NCI-H345 (cell line): ENCODE measurements around the gene VKORC1L1.
A peak's percentile ranks its signal among the peaks of the same experiment; 100 is the strongest.
"Not testable (repeated sequence)": the region's sequence is repeated elsewhere in the genome, so short reads cannot be mapped to it uniquely, and the experiment has no call there.

Source experiments
- DNase-seq: peaks from one replicate; lab custom pipeline; 2025; lab: John Stamatoyannopoulos, UW

VKORC1L1 gene

GRCh38 chr7:65978891-65979582, 106.2 kb downstream of the VKORC1L1 start:
- DNase-seq: no peak

DNA sequence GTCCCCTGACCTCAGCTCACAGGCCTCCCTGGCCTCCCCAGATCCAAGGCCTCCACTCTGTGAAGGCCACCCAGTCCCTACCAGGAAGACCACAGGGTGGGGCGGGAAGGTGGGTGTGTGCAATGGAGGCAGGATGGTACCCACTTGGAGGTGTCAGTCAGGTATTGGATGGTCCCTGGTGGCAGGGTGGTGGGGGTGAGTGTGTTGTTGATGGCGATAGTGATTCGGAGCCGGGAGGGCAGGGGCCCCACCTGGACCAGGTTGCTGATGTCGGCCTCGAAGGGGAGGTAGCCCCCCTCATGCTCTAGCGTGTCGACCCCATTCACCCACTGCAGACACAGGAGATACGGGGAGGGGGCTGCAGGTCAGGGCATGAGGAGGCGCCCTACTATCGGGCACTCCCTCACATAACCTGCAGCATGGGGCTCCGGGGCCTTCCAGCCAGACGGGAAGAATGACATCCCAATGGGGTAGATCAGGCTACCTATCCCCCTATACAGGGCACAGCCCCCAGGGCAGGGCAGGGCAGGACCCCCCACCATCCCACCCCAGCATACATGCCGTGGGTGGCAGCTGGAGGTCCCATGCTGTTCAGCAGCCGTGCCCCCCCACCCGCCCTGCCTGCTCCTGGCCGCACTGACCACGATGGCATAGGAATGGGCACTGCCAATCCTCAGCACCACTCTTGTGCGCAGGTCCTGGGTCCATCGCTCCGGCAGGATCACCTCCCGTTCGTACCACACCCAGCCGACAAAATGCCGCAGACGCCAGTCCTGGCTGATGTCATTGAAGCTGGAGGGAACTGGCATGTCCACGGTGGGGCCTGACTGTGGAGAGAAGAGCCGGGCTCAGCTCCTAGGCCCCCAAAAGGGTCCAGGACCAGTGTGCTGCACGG, 107.0 kb downstream of the VKORC1L1 start:
- no peak for DNase-seq

DNA sequence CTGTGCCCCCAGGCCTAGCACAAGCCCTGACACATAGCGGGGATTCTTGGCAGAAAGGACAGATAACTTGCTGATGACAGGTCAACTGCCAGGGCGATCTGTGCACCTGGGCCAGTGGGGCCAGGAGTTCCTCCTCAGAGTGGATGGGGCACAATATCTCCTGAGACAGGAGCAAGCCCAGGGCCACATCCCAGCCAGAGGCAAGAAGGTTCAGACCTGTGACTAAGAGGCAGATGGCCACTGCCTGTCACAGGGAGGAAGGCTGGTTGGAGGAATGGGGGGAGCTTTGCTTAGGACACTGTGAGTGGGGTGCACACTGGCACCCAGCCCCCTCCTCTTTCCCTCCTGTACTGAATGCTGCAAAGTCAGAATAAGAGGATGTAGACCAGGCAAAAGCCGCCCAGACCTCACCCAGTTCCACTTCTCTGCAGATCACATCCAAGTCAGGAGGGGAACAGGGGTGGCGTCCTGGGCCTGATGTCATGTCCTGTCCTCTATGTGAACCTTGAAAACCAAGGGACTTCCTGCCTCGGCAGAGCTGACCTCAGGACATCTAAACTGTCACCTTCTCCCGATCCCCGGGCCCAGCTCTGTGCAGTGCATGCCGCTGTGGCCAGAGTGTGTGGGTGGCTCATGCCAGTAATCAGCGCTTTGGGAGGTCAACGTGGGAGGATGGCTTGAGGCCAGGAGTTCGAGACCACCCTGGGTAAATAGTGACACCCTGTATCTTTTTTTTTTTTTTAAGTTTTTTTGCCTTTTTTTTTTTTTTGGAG, 107.8 kb downstream of the VKORC1L1 start:
- no peak for DNase-seq

- peak; percentile 93 for DNase-seq
Observed at GRCh38 chr7:65981965-65982792, 109.3 kb downstream of the VKORC1L1 start, which contains the start of gene GUSB. Gene GUSB (minus strand): TSS chr7:65982213. CDS start chr7:65982183, 30 bp downstream.

DNA sequence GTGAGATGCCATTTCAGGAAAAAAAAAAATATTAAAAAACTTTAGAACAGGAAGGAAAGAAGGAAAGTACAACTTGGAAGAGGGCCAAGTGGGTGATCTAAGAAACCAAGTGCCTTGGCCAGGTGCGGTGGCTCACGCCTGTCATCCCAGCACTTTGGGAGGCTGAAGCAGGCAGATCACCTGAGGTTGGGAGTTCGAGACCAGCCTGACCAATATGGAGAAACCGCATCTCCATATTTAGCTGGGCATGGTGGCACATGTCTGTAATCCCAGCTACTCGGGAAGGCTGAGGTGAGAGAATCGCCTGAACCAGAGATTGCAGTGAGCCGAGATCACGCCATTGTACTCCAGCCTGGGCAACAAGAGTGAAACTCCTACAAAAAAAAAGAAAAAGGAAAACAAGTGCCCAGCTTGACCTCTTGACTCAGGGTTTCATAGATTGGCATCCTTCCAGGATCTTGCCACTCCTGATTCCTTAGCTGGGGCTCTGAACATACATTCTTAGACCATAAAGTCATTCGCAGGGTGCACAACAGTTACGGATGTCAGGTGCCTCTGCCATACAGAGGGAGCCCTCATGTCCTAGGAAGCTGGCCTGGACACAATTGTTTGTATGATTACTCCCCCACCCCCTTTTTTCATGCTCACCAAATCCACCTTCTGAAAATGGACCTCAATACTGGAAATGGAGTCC, 111.2 kb downstream of the VKORC1L1 start:
- DNase-seq: no peak

- no peak for DNase-seq
Observed at GRCh38 chr7:65988084-65988483, 115.2 kb downstream of the VKORC1L1 start.

GRCh38 chr7:65988503-65988902, 115.6 kb downstream of the VKORC1L1 start:
- DNase-seq: not testable (repeated sequence)

DNA sequence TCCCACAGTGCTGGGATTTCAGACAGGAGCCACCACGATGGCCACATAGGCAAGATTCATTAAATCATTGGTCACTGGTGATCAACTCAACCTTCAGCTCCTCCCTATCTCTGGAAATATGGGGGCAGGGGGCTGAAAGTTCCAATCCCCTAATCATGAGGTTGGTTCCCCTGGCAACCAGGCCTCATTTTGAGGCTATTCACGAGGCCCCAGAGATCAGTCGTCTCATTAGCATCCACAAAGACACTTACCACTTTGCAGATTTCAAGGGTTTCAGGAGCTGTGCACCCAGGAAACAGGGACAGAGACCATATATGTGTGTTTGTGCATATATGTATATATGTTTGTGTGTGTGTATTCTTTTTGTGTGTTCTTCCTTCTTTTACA, 116.8 kb downstream of the VKORC1L1 start:
- DNase-seq: no peak

- DNase-seq: not testable (repeated sequence)
Observed at GRCh38 chr7:65991829-65992228, 119.0 kb downstream of the VKORC1L1 start.

- no peak for DNase-seq
Observed at GRCh38 chr7:65992526-65992925, 119.7 kb downstream of the VKORC1L1 start.

DNA sequence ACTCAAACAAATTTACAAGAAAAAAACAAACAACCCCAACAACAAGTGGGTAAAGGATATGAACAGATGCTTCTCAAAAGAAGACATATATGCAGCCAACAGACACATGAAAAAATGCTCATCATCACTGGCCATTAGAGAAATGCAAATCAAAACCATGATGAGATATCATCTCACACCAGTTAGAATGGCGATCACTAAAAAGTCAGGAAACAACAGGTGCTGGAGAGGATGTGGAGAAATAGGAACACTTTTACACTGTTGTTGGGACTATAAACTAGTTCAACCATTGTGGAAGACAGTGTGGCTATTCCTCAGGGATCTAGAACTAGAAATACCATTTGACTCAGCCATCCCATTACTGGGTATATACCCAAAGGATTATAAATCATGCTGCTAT, 122.1 kb downstream of the VKORC1L1 start:
- not testable (repeated sequence) for DNase-seq

GRCh38 chr7:66000823-66001417, 128.0 kb downstream of the VKORC1L1 start:
- not testable (repeated sequence) for DNase-seq

DNA sequence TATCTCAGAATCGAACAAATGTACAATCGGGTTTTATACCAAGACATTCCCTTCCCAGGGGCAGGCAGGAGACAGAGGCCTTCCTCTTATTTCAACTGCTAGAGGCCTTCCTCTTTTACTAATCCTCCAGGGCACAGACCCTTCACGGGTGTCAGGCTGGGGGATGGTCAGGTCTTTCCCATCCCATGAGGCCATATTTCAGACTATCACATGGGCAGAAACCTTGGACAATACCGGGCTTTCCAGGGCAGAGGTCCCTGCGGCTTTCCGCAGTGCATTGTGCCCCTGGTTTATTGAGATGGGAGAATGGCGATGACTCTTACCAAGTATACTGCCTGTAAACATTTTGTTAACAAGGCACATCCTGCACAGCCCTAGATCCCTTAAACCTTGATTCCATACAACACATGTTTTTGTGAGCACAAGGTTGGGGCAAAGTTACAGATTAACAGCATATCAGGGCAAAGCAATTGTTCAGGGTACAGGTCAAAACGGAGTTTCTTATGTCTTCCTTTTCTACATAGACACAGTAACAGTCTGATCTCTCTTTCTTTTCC, 132.3 kb downstream of the VKORC1L1 start:
- DNase-seq: not testable (repeated sequence)

DNA sequence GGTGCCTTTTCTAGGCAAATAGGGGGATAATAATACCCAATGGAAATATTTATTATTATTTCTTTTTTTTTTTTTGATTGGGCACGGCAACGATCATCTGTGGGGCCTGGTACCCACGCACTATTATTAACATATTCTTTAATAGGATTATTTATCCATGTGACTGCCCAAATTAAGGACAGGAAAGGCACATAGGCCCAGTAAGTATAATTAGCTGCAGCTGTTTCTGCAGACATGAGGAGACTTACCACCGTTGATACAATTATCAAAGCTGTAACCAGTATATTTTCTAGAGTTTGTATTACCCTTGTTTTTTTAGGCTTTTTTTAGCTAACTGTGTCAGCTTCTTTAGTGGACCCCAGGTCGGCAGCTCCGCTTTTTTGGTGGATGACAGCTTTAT, 134.4 kb downstream of the VKORC1L1 start:
- no peak for DNase-seq
